OCI-LY3 (cell line): ENCODE measurements around the gene ROCK1.

Experiments
- EZH2phosphoT487 ChIP-seq: fragments of 200-600 bp; shearing (Covaris generic); IDR thresholded peaks from 2 replicates; pipeline ENCODE4 v1.6.1; 2018; ENCODE audit warnings: antibody characterized with exemption, mixed run types, low read depth
- TF ChIP-seq, protein P1 (sequence below): fragments of 200-600, 300-600 bp; sonication (generic); IDR thresholded peaks from 2 replicates; pipeline ENCODE4 v1.5.1; 2014; ENCODE audit warnings: antibody characterized with exemption, low read length, low read depth

- TF ChIP-seq, protein P1, sequence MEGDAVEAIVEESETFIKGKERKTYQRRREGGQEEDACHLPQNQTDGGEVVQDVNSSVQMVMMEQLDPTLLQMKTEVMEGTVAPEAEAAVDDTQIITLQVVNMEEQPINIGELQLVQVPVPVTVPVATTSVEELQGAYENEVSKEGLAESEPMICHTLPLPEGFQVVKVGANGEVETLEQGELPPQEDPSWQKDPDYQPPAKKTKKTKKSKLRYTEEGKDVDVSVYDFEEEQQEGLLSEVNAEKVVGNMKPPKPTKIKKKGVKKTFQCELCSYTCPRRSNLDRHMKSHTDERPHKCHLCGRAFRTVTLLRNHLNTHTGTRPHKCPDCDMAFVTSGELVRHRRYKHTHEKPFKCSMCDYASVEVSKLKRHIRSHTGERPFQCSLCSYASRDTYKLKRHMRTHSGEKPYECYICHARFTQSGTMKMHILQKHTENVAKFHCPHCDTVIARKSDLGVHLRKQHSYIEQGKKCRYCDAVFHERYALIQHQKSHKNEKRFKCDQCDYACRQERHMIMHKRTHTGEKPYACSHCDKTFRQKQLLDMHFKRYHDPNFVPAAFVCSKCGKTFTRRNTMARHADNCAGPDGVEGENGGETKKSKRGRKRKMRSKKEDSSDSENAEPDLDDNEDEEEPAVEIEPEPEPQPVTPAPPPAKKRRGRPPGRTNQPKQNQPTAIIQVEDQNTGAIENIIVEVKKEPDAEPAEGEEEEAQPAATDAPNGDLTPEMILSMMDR, result no peak
- TF ChIP-seq EZH2phosphoT487, result no peak
Measured at GRCh38 chr18:21012308-21012707, 99.3 kb downstream of the ROCK1 start.
